MM.1S (cell line): ENCODE results near the gene SCYGR7.

Source experiments
- CTCF ChIP-seq: fragments of 300-600 bp; sonication (generic); IDR thresholded peaks from 2 replicates; pipeline ENCODE4 v1.5.1; 2016; ENCODE audit warnings: antibody characterized with exemption, low read length, mixed read lengths
- EZH2 ChIP-seq: fragments of 300-600 bp; sonication (generic); optimal IDR thresholded peaks from 2 replicates; pipeline ENCODE3; 2017; ENCODE audit warnings: low read depth, mild to moderate bottlenecking, antibody characterized with exemption, low read length, mixed read lengths
- EZH2phosphoT487 ChIP-seq: fragments of 300-600 bp; sonication (generic); IDR thresholded peaks from 2 replicates; pipeline ENCODE4 v1.6.1; 2018; ENCODE audit warnings: antibody characterized with exemption, low read length

- TF ChIP-seq CTCF (no peak), EZH2 (no peak), EZH2phosphoT487 (no peak)
Observed at GRCh38 chr2:227724394-227725039, 3.6 kb upstream of the SCYGR7 start, which contains the start of gene SCYGR6.
